ENCODE results near the gene TRIM69.

DNA sequence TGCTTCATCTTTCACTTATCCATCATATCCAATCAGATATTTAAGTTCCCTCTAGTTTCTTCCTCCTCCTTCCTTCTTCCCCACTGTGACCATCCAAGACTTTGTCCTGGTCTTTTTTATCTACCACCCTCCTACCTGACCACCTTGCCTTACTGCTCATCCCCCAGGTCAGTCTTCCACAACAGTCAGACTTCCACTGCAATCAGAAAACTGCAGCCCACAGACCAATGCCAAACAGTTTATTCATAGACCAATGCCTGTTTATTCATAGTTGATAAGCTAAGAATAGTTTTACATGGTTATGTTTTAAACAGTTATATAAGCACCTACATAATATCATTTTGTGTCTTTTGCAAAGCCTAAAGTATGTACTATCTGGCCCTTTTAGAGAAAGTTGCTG lies 65.5 kb downstream of the TRIM69 start:
- TF ChIP-seq, protein P1, sequence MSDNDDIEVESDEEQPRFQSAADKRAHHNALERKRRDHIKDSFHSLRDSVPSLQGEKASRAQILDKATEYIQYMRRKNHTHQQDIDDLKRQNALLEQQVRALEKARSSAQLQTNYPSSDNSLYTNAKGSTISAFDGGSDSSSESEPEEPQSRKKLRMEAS (IDR thresholded peaks at IDR 0.05): no peak
- TF ChIP-seq YY1 (IDR thresholded peaks at IDR 0.05; ENCODE audit: low read depth, low read length) (no peak), TAF1 (IDR thresholded peaks at IDR 0.05; ENCODE audit: low read depth, low read length) (no peak), SP2 (IDR thresholded peaks at IDR 0.05; ENCODE audit: low read length) (no peak), POLR2A (IDR thresholded peaks at IDR 0.05; ENCODE audit: control extremely low read depth in 1 of 2, low read depth in 2 of 2, low read length in 2 of 2) (no peak), HDAC2 (IDR thresholded peaks at IDR 0.05; ENCODE audit: borderline replicate concordance in 1 of 2, low read depth in 2 of 2, low read length in 2 of 2) (no peak), EP300 (IDR thresholded peaks at IDR 0.05; ENCODE audit: borderline replicate concordance in 1 of 2, low read depth in 2 of 2, low read length in 2 of 2) (no peak), EGR1 (IDR thresholded peaks at IDR 0.05; ENCODE audit: borderline replicate concordance, low read depth, low read length) (no peak), CEBPB (IDR thresholded peaks at IDR 0.05; ENCODE audit: low read depth, low read length) (no peak), SUZ12 (IDR thresholded peaks at IDR 0.05; ENCODE audit: low read length) (no peak), KDM5A (IDR thresholded peaks at IDR 0.05; ENCODE audit: low read length) (no peak), BCL11A (IDR thresholded peaks at IDR 0.05; ENCODE audit: low read depth in 2 of 2, low read length in 2 of 2) (no peak)
- TF ChIP-seq, protein P2, sequence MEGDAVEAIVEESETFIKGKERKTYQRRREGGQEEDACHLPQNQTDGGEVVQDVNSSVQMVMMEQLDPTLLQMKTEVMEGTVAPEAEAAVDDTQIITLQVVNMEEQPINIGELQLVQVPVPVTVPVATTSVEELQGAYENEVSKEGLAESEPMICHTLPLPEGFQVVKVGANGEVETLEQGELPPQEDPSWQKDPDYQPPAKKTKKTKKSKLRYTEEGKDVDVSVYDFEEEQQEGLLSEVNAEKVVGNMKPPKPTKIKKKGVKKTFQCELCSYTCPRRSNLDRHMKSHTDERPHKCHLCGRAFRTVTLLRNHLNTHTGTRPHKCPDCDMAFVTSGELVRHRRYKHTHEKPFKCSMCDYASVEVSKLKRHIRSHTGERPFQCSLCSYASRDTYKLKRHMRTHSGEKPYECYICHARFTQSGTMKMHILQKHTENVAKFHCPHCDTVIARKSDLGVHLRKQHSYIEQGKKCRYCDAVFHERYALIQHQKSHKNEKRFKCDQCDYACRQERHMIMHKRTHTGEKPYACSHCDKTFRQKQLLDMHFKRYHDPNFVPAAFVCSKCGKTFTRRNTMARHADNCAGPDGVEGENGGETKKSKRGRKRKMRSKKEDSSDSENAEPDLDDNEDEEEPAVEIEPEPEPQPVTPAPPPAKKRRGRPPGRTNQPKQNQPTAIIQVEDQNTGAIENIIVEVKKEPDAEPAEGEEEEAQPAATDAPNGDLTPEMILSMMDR (IDR thresholded peaks at IDR 0.05; ENCODE audit: control extremely low read depth in 1 of 3, insufficient read depth in 1 of 3, low read depth in 1 of 3, low read length in 3 of 3): no peak
- TF ChIP-seq, protein P3, sequence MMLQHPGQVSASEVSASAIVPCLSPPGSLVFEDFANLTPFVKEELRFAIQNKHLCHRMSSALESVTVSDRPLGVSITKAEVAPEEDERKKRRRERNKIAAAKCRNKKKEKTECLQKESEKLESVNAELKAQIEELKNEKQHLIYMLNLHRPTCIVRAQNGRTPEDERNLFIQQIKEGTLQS (IDR thresholded peaks at IDR 0.05; ENCODE audit: insufficient read depth, low read depth, low read length): no peak

Measured in H1 (cell line).